Measurements from ENCODE around the gene GREB1L. TPM values are rescaled to one million over a fixed set of nuclear protein-coding genes. Genes with fewer than 3 reads are reported as not detected.

Gene GREB1L
- total and polyA plus RNA-seq, 10 of the 15 experiments (the other 5 are each of a cell fraction or from before 2014, with no cell fraction given): under 0.01 to 0.11 (median 0.03) TPM; not detected in 1

DNA sequence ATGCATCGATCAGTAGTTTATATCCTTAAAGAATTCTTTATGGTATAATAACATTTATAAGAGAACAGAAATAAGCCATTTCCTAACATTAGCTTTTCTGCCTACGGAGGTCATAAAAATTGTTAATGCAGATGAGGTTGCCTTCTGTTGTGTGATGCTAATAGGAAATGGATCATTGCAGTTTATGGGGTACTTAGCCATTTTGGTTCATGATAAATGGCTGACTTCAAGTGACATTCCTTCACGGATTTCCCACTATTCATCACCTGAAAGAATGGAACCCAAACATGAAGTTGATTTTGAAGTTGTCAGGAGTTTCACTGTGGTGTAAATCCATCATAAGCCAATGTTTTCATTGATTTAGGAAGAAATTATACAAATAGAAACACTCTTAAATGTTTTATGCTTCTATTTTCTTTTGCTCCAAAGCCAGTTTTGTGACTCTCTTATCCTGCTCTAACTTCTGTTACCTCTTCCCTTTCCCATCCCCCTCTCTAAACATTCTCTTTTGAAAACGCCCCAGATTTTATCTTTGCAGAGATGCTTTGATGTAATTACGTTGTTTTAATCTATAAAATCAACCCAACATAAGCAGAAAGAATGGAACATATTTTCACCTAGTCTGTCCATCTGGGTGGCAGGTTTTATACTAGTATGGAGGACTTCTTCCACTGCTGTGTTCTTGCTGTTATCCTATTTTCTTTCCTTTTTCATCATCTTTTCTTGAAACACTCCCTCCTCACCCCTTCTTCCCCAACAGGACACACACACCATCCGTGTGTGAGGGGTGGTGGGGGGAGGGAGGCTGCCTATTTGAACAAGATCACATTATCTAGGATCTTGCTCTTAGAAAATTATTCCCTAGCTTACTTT is 58.2 kb downstream of the GREB1L start (continued):
- TF ChIP-seq DPF2 (IDR thresholded peaks at IDR 0.05): no peak
- TF ChIP-seq CBX3 (IDR thresholded peaks at IDR 0.05; ENCODE audit: borderline replicate concordance, low read depth): no peak
- no peak for TF ChIP-seq CREM (IDR thresholded peaks at IDR 0.05; ENCODE audit: low read depth)
- TF ChIP-seq, protein P1, sequence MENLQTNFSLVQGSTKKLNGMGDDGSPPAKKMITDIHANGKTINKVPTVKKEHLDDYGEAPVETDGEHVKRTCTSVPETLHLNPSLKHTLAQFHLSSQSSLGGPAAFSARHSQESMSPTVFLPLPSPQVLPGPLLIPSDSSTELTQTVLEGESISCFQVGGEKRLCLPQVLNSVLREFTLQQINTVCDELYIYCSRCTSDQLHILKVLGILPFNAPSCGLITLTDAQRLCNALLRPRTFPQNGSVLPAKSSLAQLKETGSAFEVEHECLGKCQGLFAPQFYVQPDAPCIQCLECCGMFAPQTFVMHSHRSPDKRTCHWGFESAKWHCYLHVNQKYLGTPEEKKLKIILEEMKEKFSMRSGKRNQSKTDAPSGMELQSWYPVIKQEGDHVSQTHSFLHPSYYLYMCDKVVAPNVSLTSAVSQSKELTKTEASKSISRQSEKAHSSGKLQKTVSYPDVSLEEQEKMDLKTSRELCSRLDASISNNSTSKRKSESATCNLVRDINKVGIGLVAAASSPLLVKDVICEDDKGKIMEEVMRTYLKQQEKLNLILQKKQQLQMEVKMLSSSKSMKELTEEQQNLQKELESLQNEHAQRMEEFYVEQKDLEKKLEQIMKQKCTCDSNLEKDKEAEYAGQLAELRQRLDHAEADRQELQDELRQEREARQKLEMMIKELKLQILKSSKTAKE (IDR thresholded peaks at IDR 0.05; ENCODE audit: low read depth, poor library complexity, severe bottlenecking): no peak
- TF ChIP-seq, protein P2, sequence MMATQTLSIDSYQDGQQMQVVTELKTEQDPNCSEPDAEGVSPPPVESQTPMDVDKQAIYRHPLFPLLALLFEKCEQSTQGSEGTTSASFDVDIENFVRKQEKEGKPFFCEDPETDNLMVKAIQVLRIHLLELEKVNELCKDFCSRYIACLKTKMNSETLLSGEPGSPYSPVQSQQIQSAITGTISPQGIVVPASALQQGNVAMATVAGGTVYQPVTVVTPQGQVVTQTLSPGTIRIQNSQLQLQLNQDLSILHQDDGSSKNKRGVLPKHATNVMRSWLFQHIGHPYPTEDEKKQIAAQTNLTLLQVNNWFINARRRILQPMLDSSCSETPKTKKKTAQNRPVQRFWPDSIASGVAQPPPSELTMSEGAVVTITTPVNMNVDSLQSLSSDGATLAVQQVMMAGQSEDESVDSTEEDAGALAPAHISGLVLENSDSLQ (IDR thresholded peaks at IDR 0.05): no peak

DNA sequence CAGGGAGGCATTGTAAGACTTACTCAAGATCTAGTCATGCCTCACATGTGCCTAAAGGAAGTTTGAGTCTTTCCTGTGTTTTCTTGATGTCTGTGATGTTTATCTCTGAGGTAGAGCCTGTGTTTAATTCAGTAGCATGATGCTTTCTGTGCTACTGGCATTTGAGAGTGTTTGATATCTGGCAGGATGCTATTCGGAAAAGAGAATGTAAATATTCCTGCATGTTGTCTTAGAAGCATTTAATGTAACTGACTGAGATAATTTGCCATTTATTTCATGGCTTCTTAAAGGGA is 58.8 kb downstream of the GREB1L start:
- in situ Hi-C loops (cut with MboI) (no loop called here), intact Hi-C loops (cut with micrococcal nuclease; ENCODE audit: unreplicated experiment) (no loop called here)
- CTCF ChIA-PET: interaction anchor here (0.7 kb wide), 1 partner anchor 48 kb away, joined by 3 read pairs; no protein-coding TSS in a partner anchor
- WGBS (ENCODE audit: insufficient coverage, insufficient replicate concordance, low lambda C conversion rate, missing lambda C conversion rate): 6% methylated on average over 1 of the region's 1 CpG
- Histone ChIP-seq H3K4me1 (ENCODE audit: control insufficient read depth, insufficient read depth, low read length) (peaks cover 4% of the 10 kb centered on the region), H3K36me3 (ENCODE audit: control insufficient read depth in 2 of 2, insufficient read depth in 2 of 2, low read length in 1 of 2) (no peaks in the 10 kb centered on the region), H3K4me3 (no peak overlapping the region), H3K9ac (ENCODE audit: control insufficient read depth, insufficient read depth, low read length) (no peak overlapping the region), H3K79me2 (ENCODE audit: control insufficient read depth, insufficient read depth, low read length) (no peaks in the 10 kb centered on the region), H2AFZ (ENCODE audit: control insufficient read depth, low read depth, low read length) (no peak overlapping the region), H4K20me1 (ENCODE audit: control insufficient read depth, insufficient read depth) (no peaks in the 10 kb centered on the region), H3K27ac (ENCODE audit: control insufficient read depth, insufficient read depth) (no peak overlapping the region), H3K9me3 (replicated peaks; ENCODE audit: control insufficient read depth, insufficient read depth, low read length) (no peaks in the 10 kb centered on the region), H3K27me3 (replicated peaks in 1 of 2; ENCODE audit: control insufficient read depth in 2 of 2, insufficient read depth in 2 of 2, low read length in 1 of 2) (no peaks in the 10 kb centered on the region), H3K4me2 (ENCODE audit: control insufficient read depth, insufficient read depth) (no peak overlapping the region)
- RAD21 ChIA-PET (ENCODE audit: unreplicated experiment): no interaction called here
- TF ChIP-seq EP300 (IDR thresholded peaks at IDR 0.05; ENCODE audit: borderline replicate concordance in 1 of 2, control insufficient read depth in 1 of 2, low read depth in 2 of 2, low read length in 2 of 2) (no peak), HCFC1 (IDR thresholded peaks at IDR 0.05; ENCODE audit: low read length) (no peak), SUZ12 (IDR thresholded peaks at IDR 0.05; ENCODE audit: unreplicated experiment) (no peak), BRCA1 (IDR thresholded peaks at IDR 0.05; ENCODE audit: low read depth, low read length) (no peak), KLF5 (IDR thresholded peaks at IDR 0.05; ENCODE audit: partially characterized antibody) (no peak)
- TF ChIP-seq, protein P3, sequence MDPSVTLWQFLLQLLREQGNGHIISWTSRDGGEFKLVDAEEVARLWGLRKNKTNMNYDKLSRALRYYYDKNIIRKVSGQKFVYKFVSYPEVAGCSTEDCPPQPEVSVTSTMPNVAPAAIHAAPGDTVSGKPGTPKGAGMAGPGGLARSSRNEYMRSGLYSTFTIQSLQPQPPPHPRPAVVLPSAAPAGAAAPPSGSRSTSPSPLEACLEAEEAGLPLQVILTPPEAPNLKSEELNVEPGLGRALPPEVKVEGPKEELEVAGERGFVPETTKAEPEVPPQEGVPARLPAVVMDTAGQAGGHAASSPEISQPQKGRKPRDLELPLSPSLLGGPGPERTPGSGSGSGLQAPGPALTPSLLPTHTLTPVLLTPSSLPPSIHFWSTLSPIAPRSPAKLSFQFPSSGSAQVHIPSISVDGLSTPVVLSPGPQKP (IDR thresholded peaks at IDR 0.05; ENCODE audit: low read depth, low read length): no peak
- DNase-seq (ENCODE audit: low read depth, low spot score): no peak
- no TSS peak for BruUV-seq (replicated peaks)
- SMC1A ChIA-PET (ENCODE audit: uncharacterized antibody, unreplicated experiment): no interaction called here
- FAIRE-seq: no peak
- POLR2A ChIA-PET: no interaction called here
- ATAC-seq: no peak

Measured in GM12878 (cell line).